Myocyte (in vitro differentiated cells): ENCODE results near the gene MIB2. TPM values are rescaled to one million over a fixed set of nuclear protein-coding genes. Genes with fewer than 3 reads are reported as not detected.

Experiments
- DNase-seq: peaks from one replicate; pipeline ENCODE4 v3.0.0-alpha.2; 2012; ENCODE audit warnings: low read depth
- total RNA-seq: library from RNA; depleted of rRNA; stranded (reverse); fragments of >200 nt; gene quantifications from 2 replicates; pipeline ENCODE4 v1.2.3, GENCODE V29; 2014

Gene MIB2
- total RNA-seq, 1 donor from 2014 or later: 89.5 TPM

GRCh38 chr1:1677718-1678580, 62.6 kb downstream of the MIB2 start:
- no peak for DNase-seq

GRCh38 chr1:1678581-1679380, 63.5 kb downstream of the MIB2 start:
- no peak for DNase-seq

Other genes starting within 250 kb of the MIB2 start
- gene AURKAIP1, start 240.3 kb upstream of the MIB2 start, total RNA-seq: 183 and 198 TPM in 2 replicates
- gene CCNL2, start 216.2 kb upstream of the MIB2 start, total RNA-seq: 185 and 228 TPM in 2 replicates
- gene MRPL20, start 208.2 kb upstream of the MIB2 start, total RNA-seq: 113 TPM in 2 replicates
- not detected in 2 replicates for gene ANKRD65, start 194.2 kb upstream of the MIB2 start, total RNA-seq
- gene VWA1, start 179.8 kb upstream of the MIB2 start, total RNA-seq: 0.52 and 1.0 TPM in 2 replicates
- not detected in 2 replicates for gene ATAD3C, start 165.8 kb upstream of the MIB2 start, total RNA-seq
- 12.1 and 20.2 TPM in 2 replicates for gene ATAD3B, start 143.7 kb upstream of the MIB2 start, total RNA-seq
- gene ATAD3A, start 103.3 kb upstream of the MIB2 start, total RNA-seq: 31.3 and 41.9 TPM in 2 replicates
- gene TMEM240, start 74.9 kb upstream of the MIB2 start, total RNA-seq: not detected in 2 replicates
- gene SSU72, start 40.6 kb upstream of the MIB2 start, total RNA-seq: 97.7 and 108 TPM in 2 replicates
- gene FNDC10, start 15.4 kb upstream of the MIB2 start, total RNA-seq: 1.0 and 3.5 TPM in 2 replicates
- 0.31 and 1.6 TPM in 2 replicates for gene MMP23B, start 16.7 kb downstream of the MIB2 start, total RNA-seq
- 16.0 and 16.1 TPM in 2 replicates for gene CDK11B, start 43.5 kb downstream of the MIB2 start, total RNA-seq
- gene SLC35E2B, start 77.3 kb downstream of the MIB2 start, total RNA-seq: 25.6 and 26.6 TPM in 2 replicates
- gene CDK11A, start 108.9 kb downstream of the MIB2 start, total RNA-seq: 13.0 and 13.2 TPM in 2 replicates
- gene NADK, start 163.0 kb downstream of the MIB2 start, total RNA-seq: 36.6 and 39.6 TPM in 2 replicates